Measurements from ENCODE around the gene AMIGO2. TPM values are rescaled to one million over a fixed set of nuclear protein-coding genes. Genes with fewer than 3 reads are reported as not detected.

AMIGO2 gene
- total and polyA plus RNA-seq, 2 experiments from 2014 or later = 1.8 to 3.8 TPM

- no peak for TF ChIP-seq CTCF (conservative IDR thresholded peaks at IDR 0.05; ENCODE audit: low read depth in 2 of 2)
These were observed 51.6 kb downstream of the AMIGO2 start (continued) for GRCh38 chr12:47028186-47028585.

Other genes starting within 250 kb of the AMIGO2 start
- 5.1 and 6.1 TPM in 2 replicates for gene PCED1B, start 338 bp downstream of the AMIGO2 start, total RNA-seq (2014; rRNA removed; shearing (Covaris generic))
- 4.6 and 6.6 TPM in 2 replicates for gene PCED1B, start 338 bp downstream of the AMIGO2 start, polyA plus RNA-seq (2016; fragmentation: Nextera tagmentation; extraction: Ambion mirVana)